ENCODE results near the gene SPG7. TPM values are rescaled to one million over a fixed set of nuclear protein-coding genes. Genes with fewer than 3 reads are reported as not detected.

The SPG7 gene
- total RNA-seq, 1 donor from 2014 or later: 115 TPM

- H3K27me3 Mint-ChIP-seq (ENCODE audit: low read depth): no peaks in the 10 kb centered on the region
- no peak for DNase-seq (ENCODE audit: low spot score)
- peak overlapping the region; percentile 7 for H3K4me3 Mint-ChIP-seq (ENCODE audit: low read depth)
- H3K9me3 Mint-ChIP-seq: no peaks in the 10 kb centered on the region
- H3K4me1 Mint-ChIP-seq (ENCODE audit: low read depth): peaks cover 74% of the 10 kb centered on the region
- peak overlapping the region; percentile 39 for H3K27ac Mint-ChIP-seq
- H3K36me3 Mint-ChIP-seq (ENCODE audit: low read depth): peaks cover 20% of the 10 kb centered on the region
- intact Hi-C loops (cut with micrococcal nuclease): no loop called here
Measured at GRCh38 chr16:89476379-89476778, 31.8 kb upstream of the SPG7 start.

DNA sequence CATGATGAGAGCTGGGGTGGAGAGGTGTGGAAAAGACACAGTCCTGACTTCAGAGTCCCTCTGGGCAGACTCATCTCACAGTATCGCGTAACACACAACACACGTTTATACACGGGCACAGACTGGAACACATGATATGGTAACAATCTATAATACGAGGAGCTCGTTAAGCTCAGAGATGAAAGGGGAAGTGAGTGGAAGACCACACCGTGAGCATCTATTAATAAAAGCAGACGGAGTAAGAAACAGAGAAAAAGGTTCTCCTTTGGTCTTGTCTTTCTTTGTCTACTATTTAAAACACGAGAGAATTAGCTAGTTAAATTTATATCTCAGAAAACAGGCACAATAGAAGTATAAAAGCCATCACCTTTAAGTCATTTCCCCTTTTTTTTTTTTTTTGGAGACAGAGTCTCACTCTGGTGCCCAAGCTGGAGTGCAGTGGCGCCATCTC lies 31.4 kb upstream of the SPG7 start:
- intact Hi-C loops (cut with micrococcal nuclease): no loop called here
- Mint-ChIP-seq H3K9me3 (no peaks in the 10 kb centered on the region), H3K4me3 (ENCODE audit: low read depth) (peak overlapping the region; percentile 7), H3K36me3 (ENCODE audit: low read depth) (peaks cover 22% of the 10 kb centered on the region), H3K4me1 (ENCODE audit: low read depth) (peaks cover 76% of the 10 kb centered on the region), H3K27ac (peak overlapping the region; percentile 39), H3K27me3 (ENCODE audit: low read depth) (no peaks in the 10 kb centered on the region)
- DNase-seq (ENCODE audit: low spot score): no peak

DNA sequence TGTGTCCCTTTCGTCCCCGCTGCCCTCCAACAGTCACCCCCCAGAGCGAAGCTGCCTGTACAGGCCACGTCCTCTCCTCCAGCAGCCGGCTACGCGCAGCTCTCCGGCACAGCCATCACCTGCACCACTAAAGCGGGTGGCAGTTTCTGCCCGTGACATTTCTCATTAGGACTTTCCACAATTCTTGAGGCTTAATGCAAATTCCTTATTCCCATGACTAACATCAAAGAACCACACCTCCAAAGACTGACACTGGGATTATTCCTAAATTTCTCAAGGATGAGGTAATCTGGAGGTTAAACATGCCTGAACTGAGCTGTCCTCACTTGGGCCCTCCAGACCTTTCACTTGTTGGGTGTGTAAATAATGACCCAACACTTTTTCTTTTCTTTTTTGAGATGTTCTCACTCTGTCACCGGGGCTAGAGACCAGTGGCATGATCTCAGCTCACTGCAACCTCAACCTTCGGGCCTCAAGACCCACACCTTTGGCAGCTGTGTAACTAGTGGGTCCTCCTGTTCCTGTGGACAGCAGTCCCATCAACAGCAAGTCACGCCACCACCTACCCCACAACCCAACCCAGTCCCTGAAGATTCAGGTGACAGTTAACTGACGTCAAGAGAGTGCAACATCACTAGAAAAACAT lies 29.5 kb upstream of the SPG7 start:
- peaks cover 36% of the 10 kb centered on the region for H3K36me3 Mint-ChIP-seq (ENCODE audit: low read depth)

DNA sequence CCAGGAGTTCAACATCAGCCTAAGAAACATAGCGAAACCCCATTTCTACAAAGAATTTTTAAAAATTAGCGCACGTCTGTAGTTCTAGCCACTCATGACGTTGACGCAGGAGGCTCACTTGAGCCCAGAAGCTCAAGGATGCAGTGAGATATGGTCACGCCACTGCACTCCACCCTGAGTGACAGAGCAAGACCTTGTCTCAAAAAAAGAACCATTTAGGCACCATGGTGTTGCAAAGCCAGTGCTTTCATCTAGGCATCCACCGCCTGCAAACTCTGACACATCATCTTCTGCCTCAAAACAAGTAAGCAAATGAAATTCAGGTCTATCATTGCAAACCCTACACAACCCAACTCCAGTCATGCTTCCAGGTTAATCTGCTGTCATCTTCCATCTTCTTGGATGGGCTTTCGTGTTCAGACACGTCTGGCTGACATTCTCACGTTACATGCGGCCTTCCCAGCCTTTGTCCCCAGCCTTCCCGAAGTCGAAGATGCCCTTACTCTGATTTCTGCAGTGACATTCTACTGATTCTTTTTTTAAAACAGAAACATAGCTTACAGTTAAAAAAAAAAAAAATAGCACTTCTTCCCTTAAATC lies 26.7 kb upstream of the SPG7 start:
- Mint-ChIP-seq H3K27ac (peak overlapping the region; percentile 5), H3K27me3 (ENCODE audit: low read depth) (no peaks in the 10 kb centered on the region)
- intact Hi-C loops (cut with micrococcal nuclease): no loop called here

More for the DNA sequence above, 29.5 kb upstream of the SPG7 start:
- Mint-ChIP-seq H3K27me3 (ENCODE audit: low read depth) (no peaks in the 10 kb centered on the region), H3K4me3 (ENCODE audit: low read depth) (no peak overlapping the region), H3K9me3 (no peaks in the 10 kb centered on the region), H3K27ac (peak overlapping the region; percentile 22), H3K4me1 (ENCODE audit: low read depth) (peaks cover 75% of the 10 kb centered on the region)
- DNase-seq (ENCODE audit: low spot score): no peak
- intact Hi-C loops (cut with micrococcal nuclease): no loop called here

DNA sequence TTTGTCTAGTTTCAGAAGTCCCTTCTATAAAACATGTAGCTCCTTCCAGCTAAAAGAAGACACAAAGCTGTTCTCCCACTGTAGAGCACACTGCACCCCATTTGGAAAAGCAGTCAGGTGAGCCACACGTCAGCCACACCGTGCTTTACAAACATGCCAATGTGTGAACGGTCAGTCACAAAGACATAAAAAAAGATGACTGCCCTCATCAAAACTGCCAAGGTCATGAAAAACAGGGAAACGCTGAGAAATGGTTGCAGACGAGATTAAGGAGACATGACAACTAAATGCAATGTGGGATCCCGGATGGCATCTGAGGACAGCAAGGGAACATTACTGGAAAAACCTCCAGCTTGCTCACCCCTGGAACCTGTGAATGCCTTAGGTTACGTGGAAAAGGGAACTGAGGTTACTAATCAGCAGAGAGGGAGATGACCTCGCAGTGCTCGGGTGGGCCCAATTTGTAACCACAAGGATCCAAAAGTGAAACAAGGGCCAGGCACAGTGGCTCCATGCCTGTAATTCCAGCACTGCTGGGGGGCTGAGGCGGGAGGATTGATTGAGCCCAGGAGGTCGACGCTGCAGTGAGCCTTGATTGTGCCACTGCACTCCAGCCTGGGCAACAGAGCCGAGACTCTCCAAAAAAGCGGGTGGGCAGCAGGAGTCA lies 25.9 kb upstream of the SPG7 start:
- H3K27me3 Mint-ChIP-seq (ENCODE audit: low read depth): no peaks in the 10 kb centered on the region
- H3K36me3 Mint-ChIP-seq (ENCODE audit: low read depth): peaks cover 41% of the 10 kb centered on the region
- no peak for DNase-seq (ENCODE audit: low spot score)
- peak overlapping the region; percentile 38 for H3K4me3 Mint-ChIP-seq (ENCODE audit: low read depth)
- H3K27ac Mint-ChIP-seq: peak overlapping the region; percentile 5
- peaks cover 76% of the 10 kb centered on the region for H3K4me1 Mint-ChIP-seq (ENCODE audit: low read depth)
- intact Hi-C loops (cut with micrococcal nuclease): no loop called here
- H3K9me3 Mint-ChIP-seq: no peaks in the 10 kb centered on the region

More for the DNA sequence above, 26.7 kb upstream of the SPG7 start:
- Mint-ChIP-seq H3K36me3 (ENCODE audit: low read depth) (peaks cover 37% of the 10 kb centered on the region), H3K9me3 (no peaks in the 10 kb centered on the region), H3K4me3 (ENCODE audit: low read depth) (no peak overlapping the region), H3K4me1 (ENCODE audit: low read depth) (peaks cover 75% of the 10 kb centered on the region)
- no peak for DNase-seq (ENCODE audit: low spot score)

GRCh38 chr16:89482817-89483205 lies 25.4 kb upstream of the SPG7 start:
- H3K27ac Mint-ChIP-seq: peak overlapping the region; percentile 23

GRCh38 chr16:89484041-89484501 lies 24.1 kb upstream of the SPG7 start:
- no peaks in the 10 kb centered on the region for H3K9me3 Mint-ChIP-seq
- H3K27me3 Mint-ChIP-seq (ENCODE audit: low read depth): no peaks in the 10 kb centered on the region
- DNase-seq (ENCODE audit: low spot score): no peak
- H3K4me3 Mint-ChIP-seq (ENCODE audit: low read depth): peak overlapping the region; percentile 74
- intact Hi-C loops (cut with micrococcal nuclease): loop anchor here (2.0 kb wide), 5 partner anchors 29 to 167 kb away; no protein-coding TSS in a partner anchor
- peaks cover 75% of the 10 kb centered on the region for H3K4me1 Mint-ChIP-seq (ENCODE audit: low read depth)
- H3K27ac Mint-ChIP-seq: peak overlapping the region; percentile 90
- peaks cover 54% of the 10 kb centered on the region for H3K36me3 Mint-ChIP-seq (ENCODE audit: low read depth)

More at GRCh38 chr16:89482817-89483205, 25.4 kb upstream of the SPG7 start:
- Mint-ChIP-seq H3K9me3 (no peaks in the 10 kb centered on the region), H3K4me1 (ENCODE audit: low read depth) (peaks cover 75% of the 10 kb centered on the region), H3K27me3 (ENCODE audit: low read depth) (no peaks in the 10 kb centered on the region), H3K4me3 (ENCODE audit: low read depth) (peak overlapping the region; percentile 38), H3K36me3 (ENCODE audit: low read depth) (peaks cover 43% of the 10 kb centered on the region)
- DNase-seq (ENCODE audit: low spot score): no peak
- intact Hi-C loops (cut with micrococcal nuclease): no loop called here

- Mint-ChIP-seq H3K4me3 (ENCODE audit: low read depth) (peak overlapping the region; percentile 74), H3K27ac (peak overlapping the region; percentile 90), H3K36me3 (ENCODE audit: low read depth) (peaks cover 55% of the 10 kb centered on the region), H3K27me3 (ENCODE audit: low read depth) (no peaks in the 10 kb centered on the region), H3K4me1 (ENCODE audit: low read depth) (peaks cover 75% of the 10 kb centered on the region), H3K9me3 (no peaks in the 10 kb centered on the region)
- intact Hi-C loops (cut with micrococcal nuclease): loop anchor here (2.0 kb wide), 5 partner anchors 30 to 168 kb away; no protein-coding TSS in a partner anchor
- DNase-seq (ENCODE audit: low spot score): no peak
Measured at GRCh38 chr16:89484923-89485679, 23.1 kb upstream of the SPG7 start.

- H3K4me1 Mint-ChIP-seq (ENCODE audit: low read depth): peaks cover 72% of the 10 kb centered on the region
- H3K27me3 Mint-ChIP-seq (ENCODE audit: low read depth): no peaks in the 10 kb centered on the region
- peak overlapping the region; percentile 83 for H3K27ac Mint-ChIP-seq
- peak overlapping the region; percentile 65 for H3K4me3 Mint-ChIP-seq (ENCODE audit: low read depth)
- H3K9me3 Mint-ChIP-seq: no peaks in the 10 kb centered on the region
- H3K36me3 Mint-ChIP-seq (ENCODE audit: low read depth): peaks cover 52% of the 10 kb centered on the region
- DNase-seq (ENCODE audit: low spot score): no peak
- intact Hi-C loops (cut with micrococcal nuclease): loop anchor here (2.0 kb wide), 5 partner anchors 31 to 169 kb away; no protein-coding TSS in a partner anchor
Measured at GRCh38 chr16:89485701-89486246, 22.4 kb upstream of the SPG7 start.

DNA sequence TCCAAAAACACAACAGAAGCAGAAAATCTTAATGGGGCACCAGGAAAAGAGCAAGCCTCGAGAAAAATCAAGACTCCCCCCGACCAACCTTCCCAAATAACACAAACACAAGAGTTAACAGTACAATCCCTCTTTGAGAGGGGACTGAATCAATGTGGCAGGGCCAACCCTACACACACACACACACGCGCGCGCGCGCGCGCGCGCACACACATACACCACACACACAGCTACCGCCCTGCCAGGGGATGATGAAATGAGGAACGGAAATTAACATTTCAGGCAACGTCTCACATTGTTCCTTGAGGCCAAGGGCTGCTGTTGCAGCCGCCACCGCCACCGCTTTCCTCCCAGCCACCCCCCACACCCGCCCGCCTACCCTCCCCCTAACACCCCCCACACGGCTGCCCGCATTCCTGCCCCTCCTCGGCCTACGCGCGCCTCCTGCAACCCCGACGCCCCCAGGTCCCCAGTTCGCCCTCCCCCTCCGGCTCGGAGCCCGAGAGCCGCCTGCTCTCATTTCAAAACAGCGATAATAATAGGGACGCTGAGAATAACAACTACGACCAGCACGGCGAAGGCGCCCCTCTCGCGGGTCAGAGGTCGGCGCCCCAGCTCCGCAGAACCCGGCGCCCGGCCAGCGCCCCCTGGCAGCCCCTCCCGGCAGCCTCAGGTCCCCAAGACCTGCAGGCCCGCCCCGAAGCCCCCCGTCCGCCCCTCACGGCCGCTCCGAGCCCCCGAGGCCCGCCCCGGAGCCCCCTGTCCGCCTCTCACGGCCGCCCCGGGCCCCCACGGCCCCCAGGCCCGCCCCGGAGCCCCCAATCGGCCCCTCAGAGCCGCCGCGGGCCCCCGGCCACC lies 18.9 kb upstream of the SPG7 start:
- no peaks in the 10 kb centered on the region for H3K27me3 Mint-ChIP-seq (ENCODE audit: low read depth)
- no peaks in the 10 kb centered on the region for H3K9me3 Mint-ChIP-seq
- peak; percentile 77 for DNase-seq (ENCODE audit: low spot score)
- peaks cover 32% of the 10 kb centered on the region for H3K36me3 Mint-ChIP-seq (ENCODE audit: low read depth)
- intact Hi-C loops (cut with micrococcal nuclease): loop anchor here (2.0 kb wide), 1 partner anchor 80 kb away; no protein-coding TSS in a partner anchor
- H3K27ac Mint-ChIP-seq: peak overlapping the region; percentile 87
- H3K4me1 Mint-ChIP-seq (ENCODE audit: low read depth): peaks cover 54% of the 10 kb centered on the region
- peak overlapping the region; percentile 87 for H3K4me3 Mint-ChIP-seq (ENCODE audit: low read depth)

DNA sequence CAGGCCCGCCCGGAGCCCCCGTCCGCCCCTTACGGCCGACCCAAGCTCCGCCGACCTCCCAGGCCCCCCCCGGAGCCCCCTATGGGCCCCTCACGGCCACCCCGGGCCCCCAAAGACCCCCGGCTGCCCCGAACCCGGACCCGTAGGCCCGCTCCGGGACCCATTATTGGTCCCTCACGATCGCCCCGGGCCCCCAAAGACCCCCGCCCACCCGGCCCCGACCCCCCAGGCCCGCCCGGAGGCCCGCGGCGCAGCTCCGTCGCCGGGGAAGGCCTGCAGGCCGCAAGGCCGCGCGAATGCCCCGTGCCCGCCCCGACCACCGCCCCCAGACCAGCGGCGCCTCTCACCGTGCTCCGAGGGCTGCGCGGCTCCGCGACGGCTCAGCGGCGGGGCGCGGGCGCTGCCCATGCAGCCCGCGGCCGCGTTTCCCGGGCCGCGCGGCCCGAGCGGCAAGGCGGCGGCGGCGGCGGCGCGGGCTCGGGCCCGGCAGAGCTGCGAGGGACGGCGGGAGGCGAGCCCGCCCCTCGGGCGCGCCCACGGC lies 18.2 kb upstream of the SPG7 start:
- Mint-ChIP-seq H3K4me3 (ENCODE audit: low read depth) (no peak overlapping the region), H3K4me1 (ENCODE audit: low read depth) (peaks cover 47% of the 10 kb centered on the region), H3K9me3 (no peaks in the 10 kb centered on the region), H3K27me3 (ENCODE audit: low read depth) (no peaks in the 10 kb centered on the region), H3K36me3 (ENCODE audit: low read depth) (peaks cover 32% of the 10 kb centered on the region), H3K27ac (no peak overlapping the region)
- no peak for DNase-seq (ENCODE audit: low spot score)
- intact Hi-C loops (cut with micrococcal nuclease): loop anchor here (1.0 to 10.0 kb wide), 4 partner anchors 18 to 705 kb away; partner anchors contain the start of genes PIEZO1 and SPG7
